H1 (cell line): ENCODE measurements around the gene ACTA2. TPM values are rescaled to one million over a fixed set of nuclear protein-coding genes. Genes with fewer than 3 reads are reported as not detected.

Experiments used
- BCL11A ChIP-seq, 2 experiments: IDR thresholded peaks; one replicate each; pipeline ENCODE4 v1.6.1; 2011; ENCODE audit warnings: low read depth in 2 of 2, low read length in 2 of 2, mild to moderate bottlenecking in 2 of 2
- GTF2F1 ChIP-seq: IDR thresholded peaks from 2 replicates; pipeline ENCODE4 v1.6.1; 2012; ENCODE audit warnings: low read depth, low read length, improper control_type of control experiment, borderline replicate concordance
- RXRA ChIP-seq: IDR thresholded peaks from 2 replicates; pipeline ENCODE4 v1.6.1; 2011; ENCODE audit warnings: low read depth, mild to moderate bottlenecking, low read length, moderate library complexity; ENCODE audit not compliant: insufficient read depth
- TAF1 ChIP-seq: IDR thresholded peaks from 2 replicates; pipeline ENCODE4 v1.6.1; 2011; ENCODE audit warnings: mild to moderate bottlenecking, low read depth, low read length
- polyA plus RNA-seq, 7 experiments: library from polyadenylated mRNA; depleted of rRNA in 3 of 7; stranded (reverse) in 5 of 7; unstranded in 2 of 7; fragments of >200 nt in 5 of 7; fragments of 200-250 nt in 2 of 7; gene quantifications; 1 replicate in 5 of 7; 2 replicates in 1 of 7; 4 replicates in 1 of 7; pipeline versions ENCODE4 v1.2.1 to v1.2.3, GENCODE V29; 2011 to 2013; ENCODE audit warnings: missing spikeins in 2 of 7, mixed read lengths in 2 of 7
- total RNA-seq: library from RNA; stranded (reverse); fragmentation: NEBNext Ultra II Directional; extraction: Animal tissue kit (Norgen Biotek cat#: 25700); gene quantifications from 2 replicates; pipeline ENCODE4 v1.2.1, GENCODE V29; 2021
- TF ChIP-seq, protein P1 (sequence below): fragments of 300-600 bp; sonication (generic); IDR thresholded peaks from 2 replicates; pipeline ENCODE4 v1.7.1; 2012; ENCODE audit warnings: low read length, moderate library complexity, mild to moderate bottlenecking, inconsistent platforms; ENCODE audit not compliant: insufficient replicate concordance
- TF ChIP-seq, protein P2 (sequence below): IDR thresholded peaks from 2 replicates; pipeline ENCODE4 v1.6.1; 2012; ENCODE audit warnings: low read length, inconsistent platforms

ACTA2 gene
- total and polyA plus RNA-seq, 2 of the 8 experiments (the other 6 are each of a cell fraction or from before 2014, with no cell fraction given), result 3.5 to 8.9 TPM

DNA sequence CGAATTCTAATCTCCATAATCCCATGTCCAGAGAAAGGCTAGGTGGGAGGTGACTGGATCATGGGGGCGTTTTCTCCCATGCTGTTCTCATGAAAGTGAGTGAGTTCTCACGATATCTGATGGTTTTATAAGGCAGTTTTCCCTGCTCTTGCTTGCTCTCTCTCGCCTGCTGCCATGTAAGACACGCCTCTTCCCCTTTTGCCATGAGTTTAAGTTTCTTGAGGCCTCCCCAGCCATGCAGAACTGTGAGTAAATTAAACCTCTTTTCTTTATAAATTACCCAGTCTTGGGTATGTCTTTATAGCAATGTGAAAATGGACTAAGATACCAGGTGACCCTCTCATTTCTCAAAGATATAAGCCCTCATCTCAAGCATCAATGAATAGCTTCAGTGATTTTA is 1.1 kb upstream of the ACTA2 start (continued):
- TF ChIP-seq, protein P1, sequence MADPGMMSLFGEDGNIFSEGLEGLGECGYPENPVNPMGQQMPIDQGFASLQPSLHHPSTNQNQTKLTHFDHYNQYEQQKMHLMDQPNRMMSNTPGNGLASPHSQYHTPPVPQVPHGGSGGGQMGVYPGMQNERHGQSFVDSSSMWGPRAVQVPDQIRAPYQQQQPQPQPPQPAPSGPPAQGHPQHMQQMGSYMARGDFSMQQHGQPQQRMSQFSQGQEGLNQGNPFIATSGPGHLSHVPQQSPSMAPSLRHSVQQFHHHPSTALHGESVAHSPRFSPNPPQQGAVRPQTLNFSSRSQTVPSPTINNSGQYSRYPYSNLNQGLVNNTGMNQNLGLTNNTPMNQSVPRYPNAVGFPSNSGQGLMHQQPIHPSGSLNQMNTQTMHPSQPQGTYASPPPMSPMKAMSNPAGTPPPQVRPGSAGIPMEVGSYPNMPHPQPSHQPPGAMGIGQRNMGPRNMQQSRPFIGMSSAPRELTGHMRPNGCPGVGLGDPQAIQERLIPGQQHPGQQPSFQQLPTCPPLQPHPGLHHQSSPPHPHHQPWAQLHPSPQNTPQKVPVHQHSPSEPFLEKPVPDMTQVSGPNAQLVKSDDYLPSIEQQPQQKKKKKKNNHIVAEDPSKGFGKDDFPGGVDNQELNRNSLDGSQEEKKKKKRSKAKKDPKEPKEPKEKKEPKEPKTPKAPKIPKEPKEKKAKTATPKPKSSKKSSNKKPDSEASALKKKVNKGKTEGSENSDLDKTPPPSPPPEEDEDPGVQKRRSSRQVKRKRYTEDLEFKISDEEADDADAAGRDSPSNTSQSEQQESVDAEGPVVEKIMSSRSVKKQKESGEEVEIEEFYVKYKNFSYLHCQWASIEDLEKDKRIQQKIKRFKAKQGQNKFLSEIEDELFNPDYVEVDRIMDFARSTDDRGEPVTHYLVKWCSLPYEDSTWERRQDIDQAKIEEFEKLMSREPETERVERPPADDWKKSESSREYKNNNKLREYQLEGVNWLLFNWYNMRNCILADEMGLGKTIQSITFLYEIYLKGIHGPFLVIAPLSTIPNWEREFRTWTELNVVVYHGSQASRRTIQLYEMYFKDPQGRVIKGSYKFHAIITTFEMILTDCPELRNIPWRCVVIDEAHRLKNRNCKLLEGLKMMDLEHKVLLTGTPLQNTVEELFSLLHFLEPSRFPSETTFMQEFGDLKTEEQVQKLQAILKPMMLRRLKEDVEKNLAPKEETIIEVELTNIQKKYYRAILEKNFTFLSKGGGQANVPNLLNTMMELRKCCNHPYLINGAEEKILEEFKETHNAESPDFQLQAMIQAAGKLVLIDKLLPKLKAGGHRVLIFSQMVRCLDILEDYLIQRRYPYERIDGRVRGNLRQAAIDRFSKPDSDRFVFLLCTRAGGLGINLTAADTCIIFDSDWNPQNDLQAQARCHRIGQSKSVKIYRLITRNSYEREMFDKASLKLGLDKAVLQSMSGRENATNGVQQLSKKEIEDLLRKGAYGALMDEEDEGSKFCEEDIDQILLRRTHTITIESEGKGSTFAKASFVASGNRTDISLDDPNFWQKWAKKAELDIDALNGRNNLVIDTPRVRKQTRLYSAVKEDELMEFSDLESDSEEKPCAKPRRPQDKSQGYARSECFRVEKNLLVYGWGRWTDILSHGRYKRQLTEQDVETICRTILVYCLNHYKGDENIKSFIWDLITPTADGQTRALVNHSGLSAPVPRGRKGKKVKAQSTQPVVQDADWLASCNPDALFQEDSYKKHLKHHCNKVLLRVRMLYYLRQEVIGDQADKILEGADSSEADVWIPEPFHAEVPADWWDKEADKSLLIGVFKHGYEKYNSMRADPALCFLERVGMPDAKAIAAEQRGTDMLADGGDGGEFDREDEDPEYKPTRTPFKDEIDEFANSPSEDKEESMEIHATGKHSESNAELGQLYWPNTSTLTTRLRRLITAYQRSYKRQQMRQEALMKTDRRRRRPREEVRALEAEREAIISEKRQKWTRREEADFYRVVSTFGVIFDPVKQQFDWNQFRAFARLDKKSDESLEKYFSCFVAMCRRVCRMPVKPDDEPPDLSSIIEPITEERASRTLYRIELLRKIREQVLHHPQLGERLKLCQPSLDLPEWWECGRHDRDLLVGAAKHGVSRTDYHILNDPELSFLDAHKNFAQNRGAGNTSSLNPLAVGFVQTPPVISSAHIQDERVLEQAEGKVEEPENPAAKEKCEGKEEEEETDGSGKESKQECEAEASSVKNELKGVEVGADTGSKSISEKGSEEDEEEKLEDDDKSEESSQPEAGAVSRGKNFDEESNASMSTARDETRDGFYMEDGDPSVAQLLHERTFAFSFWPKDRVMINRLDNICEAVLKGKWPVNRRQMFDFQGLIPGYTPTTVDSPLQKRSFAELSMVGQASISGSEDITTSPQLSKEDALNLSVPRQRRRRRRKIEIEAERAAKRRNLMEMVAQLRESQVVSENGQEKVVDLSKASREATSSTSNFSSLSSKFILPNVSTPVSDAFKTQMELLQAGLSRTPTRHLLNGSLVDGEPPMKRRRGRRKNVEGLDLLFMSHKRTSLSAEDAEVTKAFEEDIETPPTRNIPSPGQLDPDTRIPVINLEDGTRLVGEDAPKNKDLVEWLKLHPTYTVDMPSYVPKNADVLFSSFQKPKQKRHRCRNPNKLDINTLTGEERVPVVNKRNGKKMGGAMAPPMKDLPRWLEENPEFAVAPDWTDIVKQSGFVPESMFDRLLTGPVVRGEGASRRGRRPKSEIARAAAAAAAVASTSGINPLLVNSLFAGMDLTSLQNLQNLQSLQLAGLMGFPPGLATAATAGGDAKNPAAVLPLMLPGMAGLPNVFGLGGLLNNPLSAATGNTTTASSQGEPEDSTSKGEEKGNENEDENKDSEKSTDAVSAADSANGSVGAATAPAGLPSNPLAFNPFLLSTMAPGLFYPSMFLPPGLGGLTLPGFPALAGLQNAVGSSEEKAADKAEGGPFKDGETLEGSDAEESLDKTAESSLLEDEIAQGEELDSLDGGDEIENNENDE, result no peak
- TF ChIP-seq BCL11A (IDR thresholded peaks at IDR 0.05; ENCODE audit: low read depth in 2 of 2, low read length in 2 of 2) (no peak), TAF1 (no peak), GTF2F1 (no peak), RXRA (no peak)
- TF ChIP-seq, protein P2, sequence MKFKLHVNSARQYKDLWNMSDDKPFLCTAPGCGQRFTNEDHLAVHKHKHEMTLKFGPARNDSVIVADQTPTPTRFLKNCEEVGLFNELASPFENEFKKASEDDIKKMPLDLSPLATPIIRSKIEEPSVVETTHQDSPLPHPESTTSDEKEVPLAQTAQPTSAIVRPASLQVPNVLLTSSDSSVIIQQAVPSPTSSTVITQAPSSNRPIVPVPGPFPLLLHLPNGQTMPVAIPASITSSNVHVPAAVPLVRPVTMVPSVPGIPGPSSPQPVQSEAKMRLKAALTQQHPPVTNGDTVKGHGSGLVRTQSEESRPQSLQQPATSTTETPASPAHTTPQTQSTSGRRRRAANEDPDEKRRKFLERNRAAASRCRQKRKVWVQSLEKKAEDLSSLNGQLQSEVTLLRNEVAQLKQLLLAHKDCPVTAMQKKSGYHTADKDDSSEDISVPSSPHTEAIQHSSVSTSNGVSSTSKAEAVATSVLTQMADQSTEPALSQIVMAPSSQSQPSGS, result no peak
- TF ChIP-seq, all 59 proteins: peak for 0
